ENCODE data around the gene NUAK1. TPM values are rescaled to one million over a fixed set of nuclear protein-coding genes. Genes with fewer than 3 reads are reported as not detected.

NUAK1 gene
- total RNA-seq, 2 donors from 2014 or later, result 14.0 to 16.8 TPM

- H3K27me3 Mint-ChIP-seq (ENCODE audit: insufficient read depth), result no peaks in the 10 kb centered on the region
- peaks cover 92% of the 10 kb centered on the region for H3K36me3 ChIP-seq (ENCODE audit: control insufficient read depth, insufficient read depth, low read length)
- no peak overlapping the region for H3K9ac ChIP-seq (ENCODE audit: extremely low read depth, low read length, poor library complexity, severe bottlenecking)
- peaks cover 31% of the 10 kb centered on the region for H3K4me1 Mint-ChIP-seq
- peaks cover 41% of the 10 kb centered on the region for H3K36me3 Mint-ChIP-seq (ENCODE audit: low read depth)
- no peak overlapping the region for H3K27ac Mint-ChIP-seq
- H3K4me3 ChIP-seq (ENCODE audit: low read length), result no peak overlapping the region
- H3K4me1 ChIP-seq (ENCODE audit: control insufficient read depth, insufficient read depth, low read length), result peaks cover 14% of the 10 kb centered on the region
- no peak for TF ChIP-seq CTCF (conservative IDR thresholded peaks at IDR 0.05)
- H3K4me3 Mint-ChIP-seq, result no peak overlapping the region
- no peaks in the 10 kb centered on the region for H3K27me3 ChIP-seq (ENCODE audit: control insufficient read depth, insufficient read depth, low read length, poor library complexity, severe bottlenecking)
- no peaks in the 10 kb centered on the region for H3K9me3 ChIP-seq (ENCODE audit: control insufficient read depth, low read length)
- H3K9me3 Mint-ChIP-seq, result no peaks in the 10 kb centered on the region
- no peak for DNase-seq
- H3K27ac ChIP-seq (ENCODE audit: low read depth, low read length), result no peak overlapping the region
Observed at GRCh38 chr12:106081606-106082005, 57.1 kb downstream of the NUAK1 start.

GRCh38 chr12:106080791-106081170 lies 58.0 kb downstream of the NUAK1 start:
- H3K27ac ChIP-seq (ENCODE audit: low read depth, low read length), result peak overlapping the region; percentile 80
- no peaks in the 10 kb centered on the region for H3K9me3 Mint-ChIP-seq
- H3K27me3 Mint-ChIP-seq (ENCODE audit: insufficient read depth), result no peaks in the 10 kb centered on the region
- H3K4me1 ChIP-seq (ENCODE audit: control insufficient read depth, insufficient read depth, low read length), result peaks cover 14% of the 10 kb centered on the region
- peaks cover 38% of the 10 kb centered on the region for H3K36me3 Mint-ChIP-seq (ENCODE audit: low read depth)
- no peak overlapping the region for H3K9ac ChIP-seq (ENCODE audit: extremely low read depth, low read length, poor library complexity, severe bottlenecking)
- no peak overlapping the region for H3K4me3 Mint-ChIP-seq
- DNase-seq, result no peak
- peaks cover 31% of the 10 kb centered on the region for H3K4me1 Mint-ChIP-seq
- H3K36me3 ChIP-seq (ENCODE audit: control insufficient read depth, insufficient read depth, low read length), result peaks cover 92% of the 10 kb centered on the region
- H3K27ac Mint-ChIP-seq, result no peak overlapping the region
- no peaks in the 10 kb centered on the region for H3K9me3 ChIP-seq (ENCODE audit: control insufficient read depth, low read length)
- TF ChIP-seq CTCF (conservative IDR thresholded peaks at IDR 0.05), result no peak
- H3K4me3 ChIP-seq (ENCODE audit: low read length), result no peak overlapping the region
- H3K27me3 ChIP-seq (ENCODE audit: control insufficient read depth, insufficient read depth, low read length, poor library complexity, severe bottlenecking), result no peaks in the 10 kb centered on the region
- WGBS, 2 experiments (ENCODE audit: insufficient coverage in 1 of 2, insufficient read length in 1 of 2), result 93 to 96% methylated on average over 5 of the region's 5 CpGs

GRCh38 chr12:106080041-106080790 lies 58.5 kb downstream of the NUAK1 start:
- no peaks in the 10 kb centered on the region for H3K9me3 Mint-ChIP-seq
- peaks cover 31% of the 10 kb centered on the region for H3K4me1 Mint-ChIP-seq
- H3K9ac ChIP-seq (ENCODE audit: extremely low read depth, low read length, poor library complexity, severe bottlenecking), result no peak overlapping the region
- H3K4me3 ChIP-seq (ENCODE audit: low read length), result no peak overlapping the region
- no peak overlapping the region for H3K4me3 Mint-ChIP-seq
- H3K27ac ChIP-seq (ENCODE audit: low read depth, low read length), result peak overlapping the region; percentile 80
- peaks cover 92% of the 10 kb centered on the region for H3K36me3 ChIP-seq (ENCODE audit: control insufficient read depth, insufficient read depth, low read length)
- 77 to 82% methylated on average over 6 to 9 of the region's 9 CpGs for WGBS, 2 experiments (ENCODE audit: insufficient coverage in 1 of 2, insufficient read length in 1 of 2)
- H3K27me3 ChIP-seq (ENCODE audit: control insufficient read depth, insufficient read depth, low read length, poor library complexity, severe bottlenecking), result no peaks in the 10 kb centered on the region
- TF ChIP-seq CTCF (conservative IDR thresholded peaks at IDR 0.05), result no peak
- no peaks in the 10 kb centered on the region for H3K27me3 Mint-ChIP-seq (ENCODE audit: insufficient read depth)
- H3K9me3 ChIP-seq (ENCODE audit: control insufficient read depth, low read length), result no peaks in the 10 kb centered on the region
- H3K27ac Mint-ChIP-seq, result peak overlapping the region; percentile 52
- DNase-seq, result peak; percentile 72
- H3K4me1 ChIP-seq (ENCODE audit: control insufficient read depth, insufficient read depth, low read length), result peaks cover 14% of the 10 kb centered on the region
- H3K36me3 Mint-ChIP-seq (ENCODE audit: low read depth), result peaks cover 37% of the 10 kb centered on the region

All from endodermal cell (in vitro differentiated cells).